NCI-H2081 (cell line): ENCODE data around the gene CASTOR2.
"Not testable (repeated sequence)": the region's sequence is repeated elsewhere in the genome, so short reads cannot be mapped to it uniquely, and the experiment has no call there.

ENCODE experiments used
- DNase-seq, 2 experiments: peaks; one replicate each; lab custom pipeline; 2025; lab: John Stamatoyannopoulos, UW

The CASTOR2 gene

GRCh38 chr7:74964511-74965119, at the start of gene CASTOR2:
TSS of gene CASTOR2 (plus strand) at chr7:74964705. CDS start at chr7:74964986, 281 bp downstream.
- DNase-seq: peak; percentile 46 to 70

- not testable (repeated sequence) for DNase-seq
Observed at GRCh38 chr7:74922321-74922890, 42.1 kb upstream of the CASTOR2 start.

- not testable (repeated sequence) for DNase-seq
Observed at GRCh38 chr7:74923644-74924043, 40.9 kb upstream of the CASTOR2 start.

- DNase-seq: not testable (repeated sequence)
Observed at GRCh38 chr7:74926968-74927367, 37.5 kb upstream of the CASTOR2 start.

- DNase-seq: not testable (repeated sequence)
Observed at GRCh38 chr7:74931563-74932328, 32.8 kb upstream of the CASTOR2 start.

- DNase-seq: not testable (repeated sequence)
Observed at GRCh38 chr7:74939429-74939828, 25.1 kb upstream of the CASTOR2 start.

GRCh38 chr7:74941302-74942069, 23.0 kb upstream of the CASTOR2 start:
- DNase-seq: not testable (repeated sequence)

GRCh38 chr7:74943923-74944322, 20.6 kb upstream of the CASTOR2 start:
- DNase-seq: not testable (repeated sequence)

- DNase-seq: not testable (repeated sequence)
Observed at GRCh38 chr7:74947741-74948140, 16.8 kb upstream of the CASTOR2 start.

GRCh38 chr7:74953774-74954173, 10.7 kb upstream of the CASTOR2 start:
- not testable (repeated sequence) for DNase-seq

- DNase-seq: not testable (repeated sequence)
Observed at GRCh38 chr7:74958328-74958727, 6.2 kb upstream of the CASTOR2 start.

GRCh38 chr7:74963704-74964510, 598 bp upstream of the CASTOR2 start:
- DNase-seq: not testable (repeated sequence)

- not testable (repeated sequence) for DNase-seq
Observed at GRCh38 chr7:74966208-74966854, 1.8 kb downstream of the CASTOR2 start.

- DNase-seq: not testable (repeated sequence)
Observed at GRCh38 chr7:74966909-74967308, 2.4 kb downstream of the CASTOR2 start.

- DNase-seq: not testable (repeated sequence)
Observed at GRCh38 chr7:74971431-74971830, 6.9 kb downstream of the CASTOR2 start.

GRCh38 chr7:74972377-74972776, 7.9 kb downstream of the CASTOR2 start:
- DNase-seq: not testable (repeated sequence)

GRCh38 chr7:74975959-74976358, 11.5 kb downstream of the CASTOR2 start:
- not testable (repeated sequence) for DNase-seq

GRCh38 chr7:74977523-74977922, 13.0 kb downstream of the CASTOR2 start:
- DNase-seq: not testable (repeated sequence)

- DNase-seq: not testable (repeated sequence)
Observed at GRCh38 chr7:74988436-74988835, 23.9 kb downstream of the CASTOR2 start.

GRCh38 chr7:74993121-74993520, 28.6 kb downstream of the CASTOR2 start:
- no peak for DNase-seq
